ENCODE results near the gene C6orf89.

C6orf89 gene

GRCh38 chr6:36844232-36845170 is 41.3 kb upstream of the C6orf89 start:
- H3K9ac ChIP-seq (ENCODE audit: low read depth, low read length, poor library complexity, severe bottlenecking): no peak overlapping the region
- no peaks in the 10 kb centered on the region for H3K79me2 ChIP-seq (ENCODE audit: insufficient read depth, low read length)
- no peaks in the 10 kb centered on the region for H3K9me3 ChIP-seq (ENCODE audit: insufficient read depth, low read depth, low read length)
- H2AFZ ChIP-seq (ENCODE audit: low read length): no peak overlapping the region
- H3K4me2 ChIP-seq (ENCODE audit: low read depth, low read length, poor library complexity, severe bottlenecking): no peak overlapping the region
- H3K9me2 ChIP-seq (replicated peaks; ENCODE audit: low read depth, low read length): no peaks in the 10 kb centered on the region
- no peaks in the 10 kb centered on the region for H3K36me3 ChIP-seq (ENCODE audit: insufficient read depth, low read length)
- H3K4me3 ChIP-seq (ENCODE audit: low read length, poor library complexity, severe bottlenecking): no peak overlapping the region
- no peaks in the 10 kb centered on the region for H4K20me1 ChIP-seq (ENCODE audit: insufficient read depth, low read length, poor library complexity, severe bottlenecking)
- no peaks in the 10 kb centered on the region for H3F3A ChIP-seq (ENCODE audit: low read depth)
- H3K4me1 ChIP-seq (ENCODE audit: insufficient read depth, low read length, poor library complexity, severe bottlenecking): no peaks in the 10 kb centered on the region
- no peaks in the 10 kb centered on the region for H3K27me3 ChIP-seq (ENCODE audit: insufficient read depth, low read length, poor library complexity, severe bottlenecking)
- TF ChIP-seq EZH2phosphoT487 (IDR thresholded peaks at IDR 0.05; ENCODE audit: borderline replicate concordance) (no peak), CTCF (conservative IDR thresholded peaks at IDR 0.05; ENCODE audit: low read length) (no peak)

- Histone ChIP-seq H2AFZ (ENCODE audit: low read length) (no peak overlapping the region), H3K27me3 (ENCODE audit: insufficient read depth, low read length, poor library complexity, severe bottlenecking) (no peaks in the 10 kb centered on the region), H3K79me2 (ENCODE audit: insufficient read depth, low read length) (no peaks in the 10 kb centered on the region), H3K9me3 (ENCODE audit: insufficient read depth, low read depth, low read length) (no peaks in the 10 kb centered on the region), H3K4me3 (ENCODE audit: low read length, poor library complexity, severe bottlenecking) (no peak overlapping the region), H3F3A (ENCODE audit: low read depth) (no peaks in the 10 kb centered on the region), H3K4me2 (ENCODE audit: low read depth, low read length, poor library complexity, severe bottlenecking) (no peak overlapping the region), H3K9me2 (replicated peaks; ENCODE audit: low read depth, low read length) (no peaks in the 10 kb centered on the region), H3K4me1 (ENCODE audit: insufficient read depth, low read length, poor library complexity, severe bottlenecking) (no peaks in the 10 kb centered on the region), H3K9ac (ENCODE audit: low read depth, low read length, poor library complexity, severe bottlenecking) (no peak overlapping the region), H4K20me1 (ENCODE audit: insufficient read depth, low read length, poor library complexity, severe bottlenecking) (no peaks in the 10 kb centered on the region), H3K36me3 (ENCODE audit: insufficient read depth, low read length) (no peaks in the 10 kb centered on the region; the same call in 1 of the 2 replicates)
- TF ChIP-seq CTCF (conservative IDR thresholded peaks at IDR 0.05; ENCODE audit: low read length) (no peak), EZH2phosphoT487 (IDR thresholded peaks at IDR 0.05; ENCODE audit: borderline replicate concordance) (no peak)
These were observed 40.5 kb upstream of the C6orf89 start for GRCh38 chr6:36845233-36845632.

GRCh38 chr6:36847152-36847551 is 38.6 kb upstream of the C6orf89 start:
- Histone ChIP-seq H2AFZ (ENCODE audit: low read length) (no peak overlapping the region), H4K20me1 (ENCODE audit: insufficient read depth, low read length, poor library complexity, severe bottlenecking) (no peaks in the 10 kb centered on the region), H3K4me3 (ENCODE audit: low read length, poor library complexity, severe bottlenecking) (no peak overlapping the region), H3F3A (ENCODE audit: low read depth) (no peaks in the 10 kb centered on the region), H3K9me2 (replicated peaks; ENCODE audit: low read depth, low read length) (no peaks in the 10 kb centered on the region), H3K9ac (ENCODE audit: low read depth, low read length, poor library complexity, severe bottlenecking) (no peak overlapping the region), H3K36me3 (ENCODE audit: insufficient read depth, low read length) (peaks cover 8% of the 10 kb centered on the region), H3K79me2 (ENCODE audit: insufficient read depth, low read length) (no peaks in the 10 kb centered on the region), H3K27me3 (ENCODE audit: insufficient read depth, low read length, poor library complexity, severe bottlenecking) (no peaks in the 10 kb centered on the region), H3K4me1 (ENCODE audit: insufficient read depth, low read length, poor library complexity, severe bottlenecking) (no peaks in the 10 kb centered on the region), H3K9me3 (ENCODE audit: insufficient read depth, low read depth, low read length) (no peaks in the 10 kb centered on the region), H3K4me2 (ENCODE audit: low read depth, low read length, poor library complexity, severe bottlenecking) (no peak overlapping the region)
- no peak for TF ChIP-seq EZH2phosphoT487 (IDR thresholded peaks at IDR 0.05; ENCODE audit: borderline replicate concordance)
- no peak for TF ChIP-seq CTCF (conservative IDR thresholded peaks at IDR 0.05; ENCODE audit: low read length)

Measured in Loucy (cell line).